ENCODE measurements around the gene PEX14.

DNA sequence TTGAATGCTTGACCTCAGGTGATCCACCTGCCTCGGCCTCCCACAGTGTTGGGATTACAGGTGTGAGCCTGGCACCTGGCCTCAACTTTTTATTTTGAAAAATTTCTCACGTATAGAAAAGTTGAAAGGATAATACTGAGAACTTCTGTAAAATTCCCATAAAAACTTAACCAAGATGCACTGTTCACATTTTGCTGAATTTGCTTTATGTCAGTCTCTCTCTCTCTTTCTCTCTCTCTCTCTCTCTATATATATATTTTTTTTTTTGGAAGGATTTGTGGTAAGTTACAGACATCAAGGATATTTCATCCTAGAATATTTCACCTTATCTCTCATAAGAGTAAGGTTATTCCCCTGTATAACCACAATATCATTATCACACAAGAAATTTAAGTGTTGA is 5.9 kb downstream of the PEX14 start:
- TF ChIP-seq EZH2 (IDR thresholded peaks at IDR 0.05; ENCODE audit: borderline replicate concordance, low read length), result no peak
- TF ChIP-seq CTCF (IDR thresholded peaks at IDR 0.05; ENCODE audit: low read length), result no peak
